ENCODE data around the gene KCTD18. TPM values are rescaled to one million over a fixed set of nuclear protein-coding genes. Genes with fewer than 3 reads are reported as not detected.
A peak's percentile ranks its signal among the peaks of the same experiment; 100 is the strongest.

The KCTD18 gene
- total and polyA plus RNA-seq, 2 experiments from 2014 or later = 15.6 to 27.7 TPM

GRCh38 chr2:200472853-200473464 lies 36.9 kb downstream of the KCTD18 start:
- no peak for DNase-seq
- in situ Hi-C loops (cut with MboI) = no loop called here
- Histone ChIP-seq H3K9me3 (ENCODE audit: low read depth) (no peaks in the 10 kb centered on the region), H3K4me3 (no peak overlapping the region), H3K36me3 (ENCODE audit: low read depth) (peaks cover 61% of the 10 kb centered on the region), H3K4me1 (ENCODE audit: insufficient read depth) (no peaks in the 10 kb centered on the region), H3K9ac (no peak overlapping the region), H3K4me2 (ENCODE audit: unreplicated experiment) (no peak overlapping the region), H4K20me1 (ENCODE audit: insufficient read depth) (no peaks in the 10 kb centered on the region), H2AFZ (no peak overlapping the region), H3F3A (ENCODE audit: insufficient read depth) (peaks cover 8% of the 10 kb centered on the region), H3K9me2 (ENCODE audit: insufficient read depth) (no peaks in the 10 kb centered on the region), H3K79me2 (ENCODE audit: insufficient read depth) (no peaks in the 10 kb centered on the region), H3K27me3 (replicated peaks; ENCODE audit: insufficient read depth) (no peaks in the 10 kb centered on the region), H3K27ac (no peak overlapping the region)
- WGBS, 2 experiments (ENCODE audit: low coverage in 1 of 2, low lambda C conversion rate in 2 of 2, missing lambda C conversion rate in 2 of 2) = 93 to 97% methylated on average over 14 of the region's 14 CpGs
- TF ChIP-seq EZH2phosphoT487 (IDR thresholded peaks at IDR 0.05; ENCODE audit: insufficient read depth, low read depth) (no peak), EZH2 (IDR thresholded peaks at IDR 0.05; ENCODE audit: insufficient read depth, poor library complexity, severe bottlenecking) (no peak)

- H3K36me3 ChIP-seq (ENCODE audit: low read depth) = peaks cover 60% of the 10 kb centered on the region
- in situ Hi-C loops (cut with MboI) = no loop called here
Observed at GRCh38 chr2:200471928-200472645, 37.8 kb downstream of the KCTD18 start.

DNA sequence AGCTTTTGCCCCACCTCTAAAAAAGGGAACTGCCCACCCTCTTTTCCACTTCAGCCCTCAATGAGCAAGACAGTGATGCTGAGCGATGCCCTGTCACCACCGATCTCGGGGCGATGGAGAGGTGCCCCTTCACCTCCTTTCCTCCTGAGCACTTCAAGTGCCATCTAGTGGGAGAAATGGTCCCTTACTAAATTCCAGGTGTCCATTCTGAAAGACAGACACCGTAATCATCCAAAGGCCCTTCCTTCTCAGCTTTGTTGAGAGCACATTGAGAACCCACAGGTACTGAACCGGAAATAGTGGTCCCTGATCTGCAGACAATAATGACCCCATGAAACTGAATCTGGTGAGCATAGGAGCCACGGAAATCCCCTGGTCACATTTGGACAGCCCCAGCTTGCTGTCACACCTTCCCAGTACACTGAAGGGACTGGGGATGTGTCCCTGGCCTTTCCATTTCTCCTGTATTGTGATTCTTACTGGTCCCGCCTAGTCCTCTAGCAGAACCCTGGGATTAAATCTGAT lies 38.5 kb downstream of the KCTD18 start:
- H3K27ac ChIP-seq = no peak overlapping the region
- H3K4me2 ChIP-seq (ENCODE audit: unreplicated experiment) = no peak overlapping the region
- no peaks in the 10 kb centered on the region for H4K20me1 ChIP-seq (ENCODE audit: insufficient read depth)
- H3K36me3 ChIP-seq (ENCODE audit: low read depth) = peaks cover 56% of the 10 kb centered on the region
- no peak overlapping the region for H2AFZ ChIP-seq
- TF ChIP-seq EZH2 (IDR thresholded peaks at IDR 0.05; ENCODE audit: insufficient read depth, poor library complexity, severe bottlenecking) (no peak), EZH2phosphoT487 (IDR thresholded peaks at IDR 0.05; ENCODE audit: insufficient read depth, low read depth) (no peak)
- in situ Hi-C loops (cut with MboI) = no loop called here
- H3K9me2 ChIP-seq (ENCODE audit: insufficient read depth) = no peaks in the 10 kb centered on the region
- no peak overlapping the region for H3K4me3 ChIP-seq
- peaks cover 12% of the 10 kb centered on the region for H3K4me1 ChIP-seq (ENCODE audit: insufficient read depth)
- H3K27me3 ChIP-seq (replicated peaks; ENCODE audit: insufficient read depth) = no peaks in the 10 kb centered on the region
- H3K9me3 ChIP-seq (ENCODE audit: low read depth) = no peaks in the 10 kb centered on the region
- H3K79me2 ChIP-seq (ENCODE audit: insufficient read depth) = no peaks in the 10 kb centered on the region
- WGBS, 2 experiments (ENCODE audit: low coverage in 1 of 2, low lambda C conversion rate in 2 of 2, missing lambda C conversion rate in 2 of 2) = 92 to 95% methylated on average over 8 of the region's 8 CpGs
- peak; percentile 39 for DNase-seq
- peaks cover 19% of the 10 kb centered on the region for H3F3A ChIP-seq (ENCODE audit: insufficient read depth)
- H3K9ac ChIP-seq = no peak overlapping the region

More at GRCh38 chr2:200471928-200472645, 37.8 kb downstream of the KCTD18 start:
- TF ChIP-seq EZH2 (IDR thresholded peaks at IDR 0.05; ENCODE audit: insufficient read depth, poor library complexity, severe bottlenecking) (no peak), EZH2phosphoT487 (IDR thresholded peaks at IDR 0.05; ENCODE audit: insufficient read depth, low read depth) (no peak)
- H3K27ac ChIP-seq = no peak overlapping the region
- H3K79me2 ChIP-seq (ENCODE audit: insufficient read depth) = no peaks in the 10 kb centered on the region
- no peaks in the 10 kb centered on the region for H4K20me1 ChIP-seq (ENCODE audit: insufficient read depth)
- H3K9me2 ChIP-seq (ENCODE audit: insufficient read depth) = no peaks in the 10 kb centered on the region
- H3F3A ChIP-seq (ENCODE audit: insufficient read depth) = peaks cover 12% of the 10 kb centered on the region
- no peak overlapping the region for H3K4me3 ChIP-seq
- H3K9me3 ChIP-seq (ENCODE audit: low read depth) = no peaks in the 10 kb centered on the region
- WGBS, 2 experiments (ENCODE audit: low coverage in 1 of 2, low lambda C conversion rate in 2 of 2, missing lambda C conversion rate in 2 of 2) = 84% methylated on average over 8 of the region's 8 CpGs
- peaks cover 7% of the 10 kb centered on the region for H3K4me1 ChIP-seq (ENCODE audit: insufficient read depth)
- no peak overlapping the region for H2AFZ ChIP-seq
- H3K9ac ChIP-seq = no peak overlapping the region
- no peak overlapping the region for H3K4me2 ChIP-seq (ENCODE audit: unreplicated experiment)
- DNase-seq = no peak
- no peaks in the 10 kb centered on the region for H3K27me3 ChIP-seq (replicated peaks; ENCODE audit: insufficient read depth)

- no peaks in the 10 kb centered on the region for H3K9me3 ChIP-seq (ENCODE audit: low read depth)
- H3K79me2 ChIP-seq (ENCODE audit: insufficient read depth) = no peaks in the 10 kb centered on the region
- H3K4me1 ChIP-seq (ENCODE audit: insufficient read depth) = peaks cover 16% of the 10 kb centered on the region
- no peaks in the 10 kb centered on the region for H3K27me3 ChIP-seq (replicated peaks; ENCODE audit: insufficient read depth)
- in situ Hi-C loops (cut with MboI) = no loop called here
- H3F3A ChIP-seq (ENCODE audit: insufficient read depth) = peaks cover 30% of the 10 kb centered on the region
- no peak overlapping the region for H3K4me3 ChIP-seq
- peaks cover 46% of the 10 kb centered on the region for H3K36me3 ChIP-seq (ENCODE audit: low read depth)
- H3K9me2 ChIP-seq (ENCODE audit: insufficient read depth) = no peaks in the 10 kb centered on the region
- TF ChIP-seq EZH2phosphoT487 (IDR thresholded peaks at IDR 0.05; ENCODE audit: insufficient read depth, low read depth) (no peak), EZH2 (IDR thresholded peaks at IDR 0.05; ENCODE audit: insufficient read depth, poor library complexity, severe bottlenecking) (no peak)
- no peak for DNase-seq
- H3K4me2 ChIP-seq (ENCODE audit: unreplicated experiment) = no peak overlapping the region
- H4K20me1 ChIP-seq (ENCODE audit: insufficient read depth) = no peaks in the 10 kb centered on the region
- no peak overlapping the region for H3K9ac ChIP-seq
- H2AFZ ChIP-seq = no peak overlapping the region
- 84 to 85% methylated on average over 3 of the region's 3 CpGs for WGBS, 2 experiments (ENCODE audit: low coverage in 1 of 2, low lambda C conversion rate in 2 of 2, missing lambda C conversion rate in 2 of 2)
- H3K27ac ChIP-seq = no peak overlapping the region
Observed at GRCh38 chr2:200470230-200470629, 39.6 kb downstream of the KCTD18 start.
